SIG-M5 treated with dmso at 0.1 percent for 504 hours (cell line): ENCODE results near the gene JAG2.
"Not testable (repeated sequence)": the region's sequence is repeated elsewhere in the genome, so short reads cannot be mapped to it uniquely, and the experiment has no call there.

Source experiments
- DNase-seq: peaks from one replicate; lab custom pipeline; 2025; ENCODE audit not compliant: unreplicated experiment; lab: John Stamatoyannopoulos, UW

Gene JAG2

GRCh38 chr14:105123064-105123665 lies 45.4 kb downstream of the JAG2 start:
- DNase-seq = no peak

- DNase-seq = no peak
These were observed 48.5 kb downstream of the JAG2 start for GRCh38 chr14:105120056-105120455.

- DNase-seq = no peak
These were observed 49.1 kb downstream of the JAG2 start for GRCh38 chr14:105119408-105120025.

- DNase-seq = peak; percentile 45
These were observed 49.7 kb downstream of the JAG2 start for GRCh38 chr14:105118646-105119407.

GRCh38 chr14:105117710-105118385 lies 50.7 kb downstream of the JAG2 start:
- no peak for DNase-seq

- DNase-seq = no peak
These were observed 51.3 kb downstream of the JAG2 start for GRCh38 chr14:105117257-105117646.

GRCh38 chr14:105116451-105117256 lies 51.9 kb downstream of the JAG2 start:
- no peak for DNase-seq

GRCh38 chr14:105109243-105109642 lies 59.3 kb downstream of the JAG2 start:
- DNase-seq = not testable (repeated sequence)

GRCh38 chr14:105108516-105108864 lies 60.1 kb downstream of the JAG2 start:
- DNase-seq = no peak

GRCh38 chr14:105107781-105108515 lies 60.6 kb downstream of the JAG2 start:
- no peak for DNase-seq

- DNase-seq = no peak
These were observed 61.2 kb downstream of the JAG2 start for GRCh38 chr14:105107351-105107750.

- no peak for DNase-seq
These were observed 63.4 kb downstream of the JAG2 start for GRCh38 chr14:105105158-105105557.

- DNase-seq = no peak
These were observed 65.7 kb downstream of the JAG2 start for GRCh38 chr14:105102893-105103292.

GRCh38 chr14:105102361-105102870 lies 66.2 kb downstream of the JAG2 start:
- no peak for DNase-seq

GRCh38 chr14:105100910-105101309 lies 67.7 kb downstream of the JAG2 start:
- no peak for DNase-seq

- no peak for DNase-seq
These were observed 68.8 kb downstream of the JAG2 start for GRCh38 chr14:105099778-105100177.

- no peak for DNase-seq
These were observed 70.3 kb downstream of the JAG2 start for GRCh38 chr14:105098316-105098715.

GRCh38 chr14:105097794-105098127 lies 70.8 kb downstream of the JAG2 start:
- DNase-seq = no peak

- no peak for DNase-seq
These were observed 72.2 kb downstream of the JAG2 start for GRCh38 chr14:105096206-105096875.
